ENCODE data around the gene ERC1.

Gene ERC1

DNA sequence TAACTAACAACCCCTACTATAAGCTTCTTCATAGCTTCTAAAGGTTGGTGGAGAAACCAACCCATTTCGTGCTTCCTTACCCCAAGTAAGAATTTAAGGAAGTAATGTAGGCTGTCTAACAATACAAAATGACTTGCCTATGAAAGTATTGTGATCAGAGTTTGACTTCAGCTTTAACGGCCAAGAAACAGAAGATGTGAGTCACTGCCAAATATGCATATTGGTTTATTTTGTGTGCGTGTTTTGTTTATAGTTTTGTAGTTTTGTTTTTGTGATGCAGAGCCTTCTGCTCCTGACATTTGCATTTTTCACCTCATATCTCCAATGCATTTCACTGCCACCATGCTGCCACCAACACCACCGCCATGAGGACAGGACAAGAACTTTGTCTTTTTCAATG lies 457.3 kb downstream of the ERC1 start:
- no peak overlapping the region for H3K18ac ChIP-seq (ENCODE audit: low read depth in 1 of 2, low read length in 2 of 2)
- peaks cover 5 to 24% of the 10 kb centered on the region in 2 experiments for H3K36me3 ChIP-seq (ENCODE audit: control insufficient read depth in 1 of 2, insufficient read depth in 2 of 2, low read depth in 1 of 2, low read length in 2 of 2)
- H3K9ac ChIP-seq (ENCODE audit: low read length), result no peak overlapping the region
- no peak overlapping the region for H3K14ac ChIP-seq (ENCODE audit: low read length in 2 of 2)
- no peak overlapping the region for H2AK5ac ChIP-seq (ENCODE audit: low read length, severe bottlenecking)
- H4K91ac ChIP-seq (ENCODE audit: low read length), result no peak overlapping the region
- H2BK120ac ChIP-seq (ENCODE audit: low read depth, low read length), result no peak overlapping the region
- H2BK12ac ChIP-seq (ENCODE audit: low read length in 2 of 2), result no peak overlapping the region
- H3K4me1 ChIP-seq (ENCODE audit: control insufficient read depth, insufficient read depth, low read depth, low read length), result peaks cover 7% of the 10 kb centered on the region
- no peak overlapping the region for H3K23ac ChIP-seq (ENCODE audit: low read length in 2 of 2)
- H3K27me3 ChIP-seq (ENCODE audit: control insufficient read depth in 1 of 2, insufficient read depth in 1 of 2, low read length in 2 of 2), result no peaks in the 10 kb centered on the region
- no peaks in the 10 kb centered on the region for H3K9me3 ChIP-seq (ENCODE audit: control insufficient read depth, low read length)
- no peak overlapping the region for H2BK5ac ChIP-seq (ENCODE audit: low read depth, low read length, poor library complexity, severe bottlenecking)
- no peak overlapping the region for H4K8ac ChIP-seq (ENCODE audit: low read length)
- no peak overlapping the region for H3K4ac ChIP-seq (ENCODE audit: low read depth in 1 of 2, low read length in 2 of 2)
- H3K79me1 ChIP-seq (replicated peaks; ENCODE audit: low read length, poor library complexity, severe bottlenecking), result peaks cover 6% of the 10 kb centered on the region
- no peak overlapping the region for H2AFZ ChIP-seq (ENCODE audit: low read depth, low read length)
- no peak overlapping the region for H3K4me3 ChIP-seq (ENCODE audit: insufficient read depth in 1 of 2, low read depth in 1 of 2, low read length in 2 of 2)
- H3K27ac ChIP-seq (ENCODE audit: low read length, poor library complexity, severe bottlenecking), result no peak overlapping the region
- DNase-seq, result peak; percentile 49
- WGBS, result 64% methylated on average over 2 of the region's 4 CpGs
- no peak overlapping the region for H3K4me2 ChIP-seq (ENCODE audit: low read length, poor library complexity, severe bottlenecking)
- H2BK15ac ChIP-seq (ENCODE audit: low read depth, poor library complexity, severe bottlenecking), result no peak overlapping the region

GRCh38 chr12:1453810-1454209 lies 462.8 kb downstream of the ERC1 start:
- Histone ChIP-seq H2BK120ac (ENCODE audit: low read depth, low read length) (no peak overlapping the region), H3K27me3 (ENCODE audit: control insufficient read depth in 1 of 2, insufficient read depth in 1 of 2, low read length in 2 of 2) (no peaks in the 10 kb centered on the region), H2BK12ac (ENCODE audit: low read length in 2 of 2) (no peak overlapping the region), H3K4me1 (ENCODE audit: control insufficient read depth, insufficient read depth, low read depth, low read length) (peaks cover 5% of the 10 kb centered on the region), H3K9ac (ENCODE audit: low read length) (no peak overlapping the region), H3K79me1 (replicated peaks; ENCODE audit: low read length, poor library complexity, severe bottlenecking) (peaks cover 4% of the 10 kb centered on the region), H2BK15ac (ENCODE audit: low read depth, poor library complexity, severe bottlenecking) (no peak overlapping the region), H3K27ac (ENCODE audit: low read length, poor library complexity, severe bottlenecking) (no peak overlapping the region), H3K4me3 (ENCODE audit: insufficient read depth in 1 of 2, low read depth in 1 of 2, low read length in 2 of 2) (no peak overlapping the region), H3K9me3 (ENCODE audit: control insufficient read depth, low read length) (no peaks in the 10 kb centered on the region), H3K18ac (ENCODE audit: low read depth in 1 of 2, low read length in 2 of 2) (no peak overlapping the region), H2AFZ (ENCODE audit: low read depth, low read length) (no peak overlapping the region), H3K23ac (ENCODE audit: low read length in 2 of 2) (no peak overlapping the region), H3K4me2 (ENCODE audit: low read length, poor library complexity, severe bottlenecking) (no peak overlapping the region), H4K91ac (ENCODE audit: low read length) (no peak overlapping the region), H3K36me3 (ENCODE audit: control insufficient read depth in 1 of 2, insufficient read depth in 2 of 2, low read depth in 1 of 2, low read length in 2 of 2) (peaks cover under 1 to 7% of the 10 kb centered on the region in 2 experiments), H3K14ac (ENCODE audit: low read length in 2 of 2) (no peak overlapping the region), H2BK5ac (ENCODE audit: low read depth, low read length, poor library complexity, severe bottlenecking) (no peak overlapping the region), H4K8ac (ENCODE audit: low read length) (no peak overlapping the region), H2AK5ac (ENCODE audit: low read length, severe bottlenecking) (no peak overlapping the region), H3K4ac (ENCODE audit: low read depth in 1 of 2, low read length in 2 of 2) (no peak overlapping the region)
- DNase-seq, result no peak
- 88% methylated on average over 6 of the region's 6 CpGs for WGBS

DNA sequence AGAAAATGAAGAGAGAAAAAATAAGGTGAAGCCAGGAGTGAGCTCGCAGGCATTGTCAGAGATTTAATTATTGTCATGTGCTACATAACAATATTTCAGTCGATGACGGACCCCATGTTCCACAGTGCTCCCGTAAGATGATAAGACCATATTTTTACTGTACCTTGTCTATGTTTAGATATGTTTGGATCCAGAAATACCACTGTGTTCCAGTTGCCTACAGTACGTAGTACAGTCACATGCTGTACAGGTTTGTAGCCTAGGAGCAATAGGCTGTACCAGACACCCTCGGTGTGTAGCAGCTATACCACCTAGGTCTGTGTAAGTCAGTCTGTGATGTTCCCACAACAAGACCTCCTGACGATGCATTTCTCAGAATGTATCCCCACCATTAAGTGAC lies 465.9 kb downstream of the ERC1 start:
- Histone ChIP-seq H2AFZ (ENCODE audit: low read depth, low read length) (no peak overlapping the region), H2BK15ac (ENCODE audit: low read depth, poor library complexity, severe bottlenecking) (no peak overlapping the region), H2BK12ac (ENCODE audit: low read length in 2 of 2) (no peak overlapping the region), H3K27me3 (ENCODE audit: control insufficient read depth in 1 of 2, insufficient read depth in 1 of 2, low read length in 2 of 2) (no peaks in the 10 kb centered on the region), H3K79me1 (replicated peaks; ENCODE audit: low read length, poor library complexity, severe bottlenecking) (peaks cover 4% of the 10 kb centered on the region), H3K4me1 (ENCODE audit: control insufficient read depth, insufficient read depth, low read depth, low read length) (peaks cover 5% of the 10 kb centered on the region), H3K9me3 (ENCODE audit: control insufficient read depth, low read length) (peaks cover 4% of the 10 kb centered on the region), H2BK5ac (ENCODE audit: low read depth, low read length, poor library complexity, severe bottlenecking) (no peak overlapping the region), H3K23ac (ENCODE audit: low read length in 2 of 2) (no peak overlapping the region), H3K36me3 (ENCODE audit: control insufficient read depth in 1 of 2, insufficient read depth in 2 of 2, low read depth in 1 of 2, low read length in 2 of 2) (peaks cover 0 to 4% of the 10 kb centered on the region in 2 experiments), H3K4me3 (ENCODE audit: insufficient read depth in 1 of 2, low read depth in 1 of 2, low read length in 2 of 2) (no peak overlapping the region), H3K4me2 (ENCODE audit: low read length, poor library complexity, severe bottlenecking) (no peak overlapping the region), H3K18ac (ENCODE audit: low read depth in 1 of 2, low read length in 2 of 2) (no peak overlapping the region), H3K9ac (ENCODE audit: low read length) (no peak overlapping the region), H3K4ac (ENCODE audit: low read depth in 1 of 2, low read length in 2 of 2) (no peak overlapping the region), H4K8ac (ENCODE audit: low read length) (no peak overlapping the region), H3K27ac (ENCODE audit: low read length, poor library complexity, severe bottlenecking) (no peak overlapping the region), H4K91ac (ENCODE audit: low read length) (no peak overlapping the region), H2BK120ac (ENCODE audit: low read depth, low read length) (no peak overlapping the region), H2AK5ac (ENCODE audit: low read length, severe bottlenecking) (no peak overlapping the region), H3K14ac (ENCODE audit: low read length in 2 of 2) (no peak overlapping the region)
- no peak for DNase-seq
- 96% methylated on average over 3 of the region's 7 CpGs for WGBS

- 93% methylated on average over 1 of the region's 1 CpG for WGBS
- H4K8ac ChIP-seq (ENCODE audit: low read length), result no peak overlapping the region
- H2AFZ ChIP-seq (ENCODE audit: low read depth, low read length), result no peak overlapping the region
- no peak overlapping the region for H3K23ac ChIP-seq (ENCODE audit: low read length in 2 of 2)
- peaks cover 0 to 4% of the 10 kb centered on the region in 2 experiments for H3K36me3 ChIP-seq (ENCODE audit: control insufficient read depth in 1 of 2, insufficient read depth in 2 of 2, low read depth in 1 of 2, low read length in 2 of 2)
- H3K14ac ChIP-seq (ENCODE audit: low read length in 2 of 2), result peak overlapping the region in 1 of 2 experiments; percentile 68
- no peak overlapping the region for H2BK12ac ChIP-seq (ENCODE audit: low read length in 2 of 2)
- H3K4me3 ChIP-seq (ENCODE audit: insufficient read depth in 1 of 2, low read depth in 1 of 2, low read length in 2 of 2), result no peak overlapping the region
- DNase-seq, result peak; percentile 26
- H2AK5ac ChIP-seq (ENCODE audit: low read length, severe bottlenecking), result peak overlapping the region; percentile 44
- H3K4ac ChIP-seq (ENCODE audit: low read depth in 1 of 2, low read length in 2 of 2), result no peak overlapping the region
- no peaks in the 10 kb centered on the region for H3K27me3 ChIP-seq (ENCODE audit: control insufficient read depth in 1 of 2, insufficient read depth in 1 of 2, low read length in 2 of 2)
- H3K79me1 ChIP-seq (replicated peaks; ENCODE audit: low read length, poor library complexity, severe bottlenecking), result peaks cover 4% of the 10 kb centered on the region
- H3K9ac ChIP-seq (ENCODE audit: low read length), result no peak overlapping the region
- H4K91ac ChIP-seq (ENCODE audit: low read length), result no peak overlapping the region
- no peak overlapping the region for H2BK5ac ChIP-seq (ENCODE audit: low read depth, low read length, poor library complexity, severe bottlenecking)
- H3K4me2 ChIP-seq (ENCODE audit: low read length, poor library complexity, severe bottlenecking), result no peak overlapping the region
- peaks cover 5% of the 10 kb centered on the region for H3K4me1 ChIP-seq (ENCODE audit: control insufficient read depth, insufficient read depth, low read depth, low read length)
- H3K27ac ChIP-seq (ENCODE audit: low read length, poor library complexity, severe bottlenecking), result no peak overlapping the region
- H2BK120ac ChIP-seq (ENCODE audit: low read depth, low read length), result no peak overlapping the region
- no peak overlapping the region for H3K18ac ChIP-seq (ENCODE audit: low read depth in 1 of 2, low read length in 2 of 2)
- H2BK15ac ChIP-seq (ENCODE audit: low read depth, poor library complexity, severe bottlenecking), result no peak overlapping the region
- peaks cover 10% of the 10 kb centered on the region for H3K9me3 ChIP-seq (ENCODE audit: control insufficient read depth, low read length)
These were observed 466.9 kb downstream of the ERC1 start for GRCh38 chr12:1457901-1458300.

All from mesenchymal stem cell (in vitro differentiated cells and primary cell).